MG63 (cell line): ENCODE measurements around the gene TCF12. TPM values are rescaled to one million over a fixed set of nuclear protein-coding genes. Genes with fewer than 3 reads are reported as not detected.

ENCODE experiments used
- DNase-seq: peaks from one replicate; pipeline ENCODE4 v3.0.0-alpha.2; 2020
- H3K27me3 ChIP-seq: fragments of 250-450 bp; sonication (Bioruptor Pico); 2 replicates; pipeline ENCODE4 v1.5.1; 2020; ENCODE audit warnings: mild to moderate bottlenecking, moderate library complexity
- H3K36me3 ChIP-seq: fragments of 250-450 bp; sonication (Bioruptor Pico); 2 replicates; pipeline ENCODE4 v1.5.1; 2020; ENCODE audit warnings: mild to moderate bottlenecking, moderate library complexity
- H3K4me3 ChIP-seq: fragments of 250-450 bp; sonication (Bioruptor Pico); 2 replicates; pipeline ENCODE4 v1.5.1; 2020; ENCODE audit warnings: mild to moderate bottlenecking, moderate library complexity
- H3K9me3 ChIP-seq: fragments of 250-450 bp; sonication (Bioruptor Pico); 2 replicates; pipeline ENCODE4 v1.5.1; 2020; ENCODE audit warnings: mild to moderate bottlenecking, moderate library complexity
- total RNA-seq: library from RNA; depleted of rRNA; stranded (reverse); fragments of >200 nt; shearing (Covaris generic); gene quantifications from 2 replicates; pipeline ENCODE4 v1.2.3, GENCODE V29; 2014; ENCODE audit warnings: low replicate concordance

TCF12 gene
- total RNA-seq, 1 experiment from 2014 or later: 48.8 TPM

DNA sequence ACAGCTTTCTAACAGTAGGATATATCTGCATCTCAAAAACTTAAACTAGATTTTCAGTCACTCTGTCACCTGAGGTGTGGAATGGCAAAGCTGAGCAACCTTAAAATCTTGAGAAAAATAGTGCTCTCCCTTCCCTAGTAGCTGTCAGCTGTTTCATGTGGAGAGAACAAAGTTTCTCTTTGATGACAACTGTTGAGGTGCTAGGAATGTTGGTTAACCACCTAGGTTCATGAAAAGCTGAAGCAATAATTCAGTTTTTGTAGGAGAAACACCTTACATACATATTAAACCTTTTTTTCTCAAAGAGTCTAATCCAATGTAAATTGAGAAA is 40.8 kb downstream of the TCF12 start:
- Histone ChIP-seq H3K9me3 (peaks cover 17% of the 10 kb centered on the region), H3K27me3 (no peaks in the 10 kb centered on the region; the same call in 1 of the 2 replicates), H3K36me3 (peaks cover 14% of the 10 kb centered on the region), H3K4me3 (no peak overlapping the region)
- no peak for DNase-seq

GRCh38 chr15:56960116-56960515 is 41.7 kb downstream of the TCF12 start:
- Histone ChIP-seq H3K9me3 (peaks cover 17% of the 10 kb centered on the region), H3K27me3 (no peaks in the 10 kb centered on the region; the same call in 1 of the 2 replicates), H3K36me3 (peaks cover 7% of the 10 kb centered on the region), H3K4me3 (no peak overlapping the region)
- no peak for DNase-seq

DNA sequence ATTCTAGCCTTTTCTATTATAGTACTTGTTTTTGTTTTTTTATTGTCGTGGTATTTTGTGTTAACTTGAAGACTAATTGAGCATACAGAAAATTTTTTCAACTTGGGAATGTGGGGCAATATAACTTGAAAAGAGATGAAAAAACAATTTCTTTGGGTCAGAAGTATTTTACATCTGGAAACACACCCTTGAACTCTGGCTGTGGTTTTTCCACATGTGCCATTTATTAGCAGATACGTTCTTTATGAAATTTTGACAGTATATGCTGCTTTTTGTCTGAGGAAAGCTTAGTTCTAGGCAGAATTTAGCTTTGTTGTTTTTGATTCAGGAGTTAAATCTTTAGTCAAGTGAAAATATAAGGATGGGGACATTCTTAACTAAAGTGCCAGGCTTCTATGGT is 44.7 kb downstream of the TCF12 start:
- no peaks in the 10 kb centered on the region; the same call in 1 of the 2 replicates for H3K27me3 ChIP-seq

DNA sequence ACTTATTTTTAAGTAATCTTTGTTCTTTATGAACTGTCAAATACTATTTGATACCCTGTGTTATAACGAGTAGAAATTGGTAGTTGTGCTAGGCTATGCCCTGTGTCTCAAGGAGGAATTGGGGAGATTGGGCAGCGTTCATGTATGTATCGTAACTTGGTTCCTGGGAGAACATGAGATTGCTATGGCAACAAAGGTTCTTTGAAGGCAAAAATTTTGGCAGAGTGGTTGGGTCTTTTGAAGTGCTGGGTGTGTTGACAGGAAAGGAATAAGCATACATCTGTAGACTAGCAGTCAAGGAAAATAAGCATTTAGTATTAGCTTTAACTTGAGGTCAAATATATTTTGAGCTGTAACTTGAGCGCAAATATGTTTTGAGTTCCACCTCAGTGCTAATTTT is 45.3 kb downstream of the TCF12 start:
- Histone ChIP-seq H3K4me3 (no peak overlapping the region), H3K27me3 (no peaks in the 10 kb centered on the region; the same call in 1 of the 2 replicates), H3K36me3 (0 out of 2 replicates have a peak, but pooled peaks cover 3% of the 10 kb centered on the region), H3K9me3 (no peaks in the 10 kb centered on the region)
- no peak for DNase-seq

More for the DNA sequence above, 44.7 kb downstream of the TCF12 start:
- H3K9me3 ChIP-seq: peaks cover 1% of the 10 kb centered on the region; the same call in 1 of the 2 replicates
- H3K4me3 ChIP-seq: no peak overlapping the region
- H3K36me3 ChIP-seq: 0 out of 2 replicates have a peak, but pooled peaks cover 3% of the 10 kb centered on the region
- no peak for DNase-seq

- Histone ChIP-seq H3K27me3 (no peaks in the 10 kb centered on the region; the same call in 1 of the 2 replicates), H3K4me3 (no peak overlapping the region), H3K36me3 (0 out of 2 replicates have a peak, but pooled peaks cover 3% of the 10 kb centered on the region), H3K9me3 (no peaks in the 10 kb centered on the region)
- DNase-seq: no peak
Measured at GRCh38 chr15:56964182-56964581, 45.7 kb downstream of the TCF12 start.

DNA sequence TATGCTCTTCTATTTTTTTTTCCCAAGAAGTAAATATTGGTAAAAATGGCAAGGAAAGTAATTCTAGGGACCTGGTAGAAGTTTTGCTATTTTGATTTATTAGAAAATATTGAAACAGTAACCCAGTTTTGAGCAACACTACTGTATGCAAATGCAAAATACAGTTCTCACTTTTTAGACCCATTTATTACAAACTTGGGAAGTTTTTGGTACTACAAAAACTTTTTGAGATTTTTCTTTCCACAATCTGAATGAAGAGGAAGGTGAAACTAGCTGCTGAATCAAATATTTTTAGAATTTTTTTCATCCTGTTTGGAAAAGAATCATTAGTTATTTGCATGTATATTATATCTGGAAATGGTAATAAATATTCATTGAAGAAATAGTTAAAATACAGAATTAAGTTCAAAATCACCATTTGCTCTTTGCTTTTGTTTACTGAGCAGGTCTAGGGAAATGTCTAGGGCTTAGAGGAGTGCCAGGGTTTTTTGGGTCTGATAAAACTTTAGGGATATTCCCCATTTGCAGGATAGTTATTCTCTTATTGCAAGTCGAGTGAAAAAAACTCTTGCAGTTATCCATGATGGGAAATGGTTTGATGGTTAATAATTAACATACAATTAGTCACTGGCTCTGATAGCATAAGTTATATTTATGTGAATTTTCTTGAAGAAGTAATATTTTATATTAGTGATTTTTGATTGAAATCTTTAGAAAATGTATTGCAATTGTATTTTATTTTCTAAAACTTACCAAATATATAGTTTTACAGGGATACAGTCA is 47.0 kb downstream of the TCF12 start:
- no peaks in the 10 kb centered on the region for H3K9me3 ChIP-seq
- no peak overlapping the region for H3K4me3 ChIP-seq
- 0 out of 2 replicates have a peak, but pooled peaks cover 3% of the 10 kb centered on the region for H3K36me3 ChIP-seq
- DNase-seq: no peak
- no peaks in the 10 kb centered on the region; the same call in 1 of the 2 replicates for H3K27me3 ChIP-seq

GRCh38 chr15:56967336-56967735 is 48.9 kb downstream of the TCF12 start:
- no peaks in the 10 kb centered on the region for H3K9me3 ChIP-seq
- DNase-seq: no peak
- no peaks in the 10 kb centered on the region for H3K27me3 ChIP-seq
- H3K4me3 ChIP-seq: no peak overlapping the region
- 0 out of 2 replicates have a peak, but pooled peaks cover 3% of the 10 kb centered on the region for H3K36me3 ChIP-seq

GRCh38 chr15:56968256-56968655 is 49.8 kb downstream of the TCF12 start:
- Histone ChIP-seq H3K27me3 (no peaks in the 10 kb centered on the region), H3K4me3 (no peak overlapping the region), H3K36me3 (0 out of 2 replicates have a peak, but pooled peaks cover under 1% of the 10 kb centered on the region), H3K9me3 (no peaks in the 10 kb centered on the region)
- no peak for DNase-seq

- no peaks in the 10 kb centered on the region for H3K27me3 ChIP-seq
- DNase-seq: no peak
- no peaks in the 10 kb centered on the region for H3K36me3 ChIP-seq
- H3K9me3 ChIP-seq: no peaks in the 10 kb centered on the region
- no peak overlapping the region for H3K4me3 ChIP-seq
Measured at GRCh38 chr15:56968821-56969220, 50.4 kb downstream of the TCF12 start.

DNA sequence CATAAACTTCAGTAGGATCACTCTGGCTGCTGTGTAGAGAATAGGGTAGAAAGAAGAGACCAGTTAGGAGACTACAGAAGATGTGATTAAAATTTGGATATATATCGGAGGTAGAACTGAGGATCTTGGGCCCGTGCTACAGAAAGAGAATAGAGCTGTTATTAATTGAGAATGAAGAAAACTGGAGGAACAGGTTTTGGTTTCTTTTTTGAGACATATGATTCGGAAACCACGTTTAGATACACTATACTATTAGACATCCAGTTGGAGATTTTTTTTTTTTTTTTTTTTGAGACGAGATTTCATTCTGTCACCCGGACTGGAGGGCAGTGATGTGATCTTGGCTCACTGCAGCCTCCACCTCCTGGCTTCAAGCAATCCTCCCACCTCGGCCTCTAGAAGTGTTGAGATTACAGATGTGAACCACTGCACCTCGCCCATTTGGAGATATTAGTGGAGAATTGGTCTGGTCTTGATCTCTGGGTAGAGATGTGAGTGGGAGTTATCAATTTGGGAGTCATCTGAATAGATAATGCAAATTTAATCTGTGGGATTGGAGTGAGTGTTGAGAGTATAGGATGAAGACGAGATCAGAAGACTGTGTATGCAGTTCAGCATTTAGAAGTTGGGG is 50.9 kb downstream of the TCF12 start:
- no peaks in the 10 kb centered on the region for H3K27me3 ChIP-seq
- DNase-seq: no peak
- H3K36me3 ChIP-seq: no peaks in the 10 kb centered on the region
- H3K9me3 ChIP-seq: no peaks in the 10 kb centered on the region
- no peak overlapping the region for H3K4me3 ChIP-seq

- Histone ChIP-seq H3K27me3 (no peaks in the 10 kb centered on the region), H3K4me3 (no peak overlapping the region)
- DNase-seq: no peak
Measured at GRCh38 chr15:56971571-56971970, 53.1 kb downstream of the TCF12 start.

DNA sequence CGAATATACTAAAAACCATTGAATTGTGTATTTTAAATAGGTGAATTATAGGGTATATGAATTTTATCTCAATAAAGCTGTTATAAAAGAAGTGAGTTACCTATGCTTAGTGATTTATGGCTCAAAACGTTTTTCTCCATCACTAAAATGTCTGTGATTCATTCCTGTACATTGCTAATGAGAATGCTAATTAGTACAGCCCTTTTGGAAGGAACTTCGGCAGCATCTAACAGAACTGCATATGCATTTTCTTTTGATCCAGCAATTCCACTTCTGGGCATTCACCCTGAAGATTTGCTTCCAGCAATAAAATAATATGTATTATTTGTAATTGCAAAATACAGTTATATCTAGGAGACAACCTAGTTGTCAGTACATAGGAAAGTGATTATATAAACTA is 53.6 kb downstream of the TCF12 start:
- Histone ChIP-seq H3K4me3 (no peak overlapping the region), H3K36me3 (no peaks in the 10 kb centered on the region), H3K27me3 (no peaks in the 10 kb centered on the region), H3K9me3 (no peaks in the 10 kb centered on the region)
- DNase-seq: no peak

More at GRCh38 chr15:56971571-56971970, 53.1 kb downstream of the TCF12 start:
- Histone ChIP-seq H3K36me3 (no peaks in the 10 kb centered on the region), H3K9me3 (no peaks in the 10 kb centered on the region)

DNA sequence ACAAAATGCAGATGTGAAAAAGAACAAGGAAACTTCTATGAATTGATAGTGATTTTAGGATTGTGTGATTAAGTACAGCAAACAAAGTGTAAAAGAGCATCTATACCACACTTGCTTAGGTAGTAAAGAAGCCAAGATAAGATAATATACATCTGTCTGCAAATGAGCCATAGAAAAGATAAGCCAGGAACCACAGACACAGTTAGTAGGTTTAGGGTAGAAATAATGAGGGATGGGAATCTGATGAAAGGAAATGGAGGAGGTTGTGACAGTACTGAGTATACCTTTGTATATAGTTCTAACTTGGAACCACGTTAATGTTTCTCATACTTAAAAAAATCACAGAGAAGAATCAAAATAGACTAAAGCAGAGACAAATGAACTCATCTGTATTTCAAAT is 54.0 kb downstream of the TCF12 start:
- no peak for DNase-seq
- Histone ChIP-seq H3K9me3 (no peaks in the 10 kb centered on the region), H3K36me3 (no peaks in the 10 kb centered on the region), H3K27me3 (no peaks in the 10 kb centered on the region), H3K4me3 (no peak overlapping the region)

- H3K36me3 ChIP-seq: no peaks in the 10 kb centered on the region
- no peak overlapping the region for H3K4me3 ChIP-seq
- no peak for DNase-seq
- H3K9me3 ChIP-seq: no peaks in the 10 kb centered on the region
- no peaks in the 10 kb centered on the region for H3K27me3 ChIP-seq
Measured at GRCh38 chr15:56973463-56973862, 55.0 kb downstream of the TCF12 start.

DNA sequence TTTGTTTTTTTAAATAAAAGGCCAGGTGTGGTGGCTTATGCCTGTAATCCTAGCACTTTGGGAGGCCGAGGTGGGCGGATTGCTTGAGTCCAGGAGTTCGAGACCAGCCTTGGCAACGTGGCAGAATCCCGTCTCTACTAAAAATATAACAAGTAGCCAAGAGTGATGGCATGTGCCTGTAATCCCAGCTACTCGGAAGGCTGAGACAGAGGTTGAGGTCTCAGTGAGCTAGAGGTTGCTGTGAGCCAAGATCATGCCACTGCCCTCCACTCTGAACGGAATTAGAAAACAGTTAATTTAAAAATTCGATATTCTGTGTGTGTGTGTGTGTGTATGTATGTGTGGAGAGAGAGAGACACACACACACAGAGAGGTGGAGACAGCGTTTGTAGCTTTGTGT is 58.8 kb downstream of the TCF12 start:
- DNase-seq: no peak
- Histone ChIP-seq H3K36me3 (no peaks in the 10 kb centered on the region), H3K27me3 (no peaks in the 10 kb centered on the region), H3K9me3 (no peaks in the 10 kb centered on the region), H3K4me3 (no peak overlapping the region)

- Histone ChIP-seq H3K27me3 (no peaks in the 10 kb centered on the region), H3K36me3 (no peaks in the 10 kb centered on the region), H3K4me3 (no peak overlapping the region), H3K9me3 (no peaks in the 10 kb centered on the region)
- no peak for DNase-seq
Measured at GRCh38 chr15:56978898-56979662, 60.6 kb downstream of the TCF12 start.

- Histone ChIP-seq H3K9me3 (no peaks in the 10 kb centered on the region), H3K36me3 (no peaks in the 10 kb centered on the region), H3K27me3 (no peaks in the 10 kb centered on the region), H3K4me3 (no peak overlapping the region)
- no peak for DNase-seq
Measured at GRCh38 chr15:56980473-56980872, 62.0 kb downstream of the TCF12 start.
